Neural cell (in vitro differentiated cells): ENCODE measurements around the gene PTPRT. TPM values are rescaled to one million over a fixed set of nuclear protein-coding genes. Genes with fewer than 3 reads are reported as not detected.

Experiments used
- H2AFZ ChIP-seq: fragments of 200-600, 300-800 bp; sonication (generic), shearing (Covaris generic); 2 replicates; pipeline ENCODE4 v1.6.0; 2014; ENCODE audit warnings: low read depth, mild to moderate bottlenecking, antibody characterized with exemption, low read length, moderate library complexity
- H3F3A ChIP-seq: fragments of 200-600 bp; shearing (Covaris generic); 2 replicates; pipeline ENCODE4 v1.6.1; 2016; ENCODE audit warnings: mild to moderate bottlenecking, moderate library complexity, mixed read lengths, antibody characterized with exemption, low read length; ENCODE audit not compliant: insufficient read depth, poor library complexity, severe bottlenecking
- H3K27ac ChIP-seq: fragments of 200-600, 300-800 bp; sonication (generic), shearing (Covaris generic); 2 replicates; pipeline ENCODE4 v1.5.1; 2014; ENCODE audit warnings: mild to moderate bottlenecking, low read length, moderate library complexity
- H3K27me3 ChIP-seq: fragments of 300-800, 200-600 bp; sonication (generic), shearing (Covaris generic); 2 replicates; pipeline ENCODE4 v1.6.0; 2014; ENCODE audit warnings: mild to moderate bottlenecking, low read depth, low read length, moderate library complexity; ENCODE audit not compliant: insufficient read depth
- H3K36me3 ChIP-seq: fragments of 300-800, 200-600 bp; sonication (generic), shearing (Covaris generic); 2 replicates; pipeline ENCODE4 v1.5.1; 2014; ENCODE audit warnings: mild to moderate bottlenecking, antibody characterized with exemption, low read length, moderate library complexity; ENCODE audit not compliant: insufficient read depth
- H3K4me2 ChIP-seq: fragments of 300-800, 200-600 bp; sonication (generic), shearing (Covaris generic); 2 replicates; pipeline ENCODE4 v1.6.0; 2014; ENCODE audit warnings: mild to moderate bottlenecking, low read length
- H3K4me3 ChIP-seq: fragments of 300-800, 200-600 bp; sonication (generic), shearing (Covaris generic); 2 replicates; pipeline ENCODE4 v1.5.1; 2014; ENCODE audit warnings: mild to moderate bottlenecking, low read length, moderate library complexity
- H3K79me2 ChIP-seq: fragments of 200-600 bp; shearing (Covaris generic); replicated peaks from 2 replicates; pipeline ENCODE4 v1.6.0; 2014; ENCODE audit warnings: mild to moderate bottlenecking, low read length, moderate library complexity; ENCODE audit not compliant: insufficient read depth
- H3K9ac ChIP-seq: fragments of 300-800, 200-600 bp; sonication (generic), shearing (Covaris generic); 2 replicates; pipeline ENCODE4 v1.6.1; 2016; ENCODE audit warnings: mild to moderate bottlenecking, low read length, mixed read lengths
- H3K9me2 ChIP-seq: fragments of 200-600 bp; shearing (Covaris generic); 2 replicates; pipeline ENCODE4 v1.6.1; 2016; ENCODE audit warnings: mild to moderate bottlenecking, low read length, mixed read lengths; ENCODE audit not compliant: insufficient read depth
- H3K9me3 ChIP-seq: fragments of 200-600, 300-800 bp; sonication (generic), shearing (Covaris generic); 2 replicates; pipeline ENCODE4 v1.6.1; 2016; ENCODE audit warnings: mild to moderate bottlenecking, mixed run types, low read length, moderate library complexity, mixed read lengths
- H4K20me1 ChIP-seq: fragments of 200-600 bp; shearing (Covaris generic); 2 replicates; pipeline ENCODE4 v1.6.1; 2016; ENCODE audit warnings: mild to moderate bottlenecking, mixed run types; ENCODE audit not compliant: insufficient read depth
- EP300 ChIP-seq: fragments of 450-650 bp; conservative IDR thresholded peaks from 2 replicates; pipeline ENCODE4 v1.6.1; 2014; ENCODE audit warnings: antibody characterized with exemption, mild to moderate bottlenecking, moderate library complexity; ENCODE audit not compliant: poor library complexity, severe bottlenecking
- EZH2 ChIP-seq: fragments of 200-600, 300-800 bp; shearing (Covaris generic), sonication (generic); IDR thresholded peaks from 2 replicates; pipeline ENCODE4 v1.6.1; 2014; ENCODE audit warnings: antibody characterized with exemption, low read length, borderline replicate concordance, mild to moderate bottlenecking; ENCODE audit not compliant: insufficient read depth, poor library complexity, severe bottlenecking
- MXI1 ChIP-seq: fragments of 450-650 bp; conservative IDR thresholded peaks from 2 replicates; pipeline ENCODE4 v1.6.1; 2014; ENCODE audit warnings: antibody characterized with exemption, mild to moderate bottlenecking; ENCODE audit not compliant: poor library complexity, severe bottlenecking
- POLR2AphosphoS5 ChIP-seq: IDR thresholded peaks from 2 replicates; pipeline ENCODE4 v1.6.1; 2012
- RAD21 ChIP-seq: fragments of 450-650 bp; conservative IDR thresholded peaks from 2 replicates; pipeline ENCODE4 v1.6.1; 2014; ENCODE audit warnings: antibody characterized with exemption, mild to moderate bottlenecking, moderate library complexity
- SMC3 ChIP-seq: fragments of 450-650 bp; conservative IDR thresholded peaks from 2 replicates; pipeline ENCODE4 v1.6.1; 2014; ENCODE audit warnings: antibody characterized with exemption, mild to moderate bottlenecking, moderate library complexity; ENCODE audit not compliant: poor library complexity
- TAF1 ChIP-seq: IDR thresholded peaks from 2 replicates; pipeline ENCODE4 v1.6.1; 2012; ENCODE audit warnings: low read depth
- polyA plus RNA-seq: library from polyadenylated mRNA; depleted of rRNA; stranded (reverse); fragments of >200 nt; gene quantifications from 2 replicates; pipeline ENCODE4 v1.2.3, GENCODE V29; 2014
- TF ChIP-seq, protein P1 (sequence below): fragments of 450-650 bp; IDR thresholded peaks from 2 replicates; pipeline ENCODE4 v1.5.1; 2014; ENCODE audit warnings: antibody characterized with exemption, mild to moderate bottlenecking, moderate library complexity; ENCODE audit not compliant: poor library complexity, severe bottlenecking
- TF ChIP-seq, protein P2 (sequence below): IDR thresholded peaks from 2 replicates; pipeline ENCODE4 v1.6.1; 2012; ENCODE audit warnings: borderline replicate concordance

The PTPRT gene
- polyA plus RNA-seq, 1 donor from 2014 or later: 9.2 TPM

DNA sequence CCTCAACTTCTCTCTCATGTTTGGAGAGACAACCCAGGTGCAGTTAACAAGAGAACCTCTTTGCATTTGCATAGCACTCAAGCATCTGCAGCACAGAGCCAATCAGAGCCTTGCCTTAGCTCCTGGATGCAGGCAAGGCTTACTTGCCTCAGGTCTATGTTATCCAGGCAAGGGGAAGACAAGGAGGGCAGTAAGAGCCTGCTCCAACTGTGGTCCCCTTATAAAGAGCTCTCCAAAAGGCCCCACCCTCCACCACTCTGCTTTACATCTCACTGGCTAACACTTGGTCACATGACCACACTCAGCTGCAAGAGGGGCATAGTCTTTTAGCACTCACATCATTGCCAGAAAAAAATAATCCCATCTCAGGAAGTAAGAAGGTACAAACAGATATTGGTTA lies 540.0 kb downstream of the PTPRT start:
- no peak overlapping the region for H3K4me2 ChIP-seq
- H3K4me3 ChIP-seq: peak overlapping the region; percentile 31
- no peaks in the 10 kb centered on the region for H3F3A ChIP-seq
- H3K36me3 ChIP-seq: no peaks in the 10 kb centered on the region
- no peaks in the 10 kb centered on the region for H3K27me3 ChIP-seq
- peak overlapping the region; percentile 40 for H3K27ac ChIP-seq
- no peaks in the 10 kb centered on the region for H3K79me2 ChIP-seq
- no peak overlapping the region for H3K9ac ChIP-seq
- TF ChIP-seq, protein P1, sequence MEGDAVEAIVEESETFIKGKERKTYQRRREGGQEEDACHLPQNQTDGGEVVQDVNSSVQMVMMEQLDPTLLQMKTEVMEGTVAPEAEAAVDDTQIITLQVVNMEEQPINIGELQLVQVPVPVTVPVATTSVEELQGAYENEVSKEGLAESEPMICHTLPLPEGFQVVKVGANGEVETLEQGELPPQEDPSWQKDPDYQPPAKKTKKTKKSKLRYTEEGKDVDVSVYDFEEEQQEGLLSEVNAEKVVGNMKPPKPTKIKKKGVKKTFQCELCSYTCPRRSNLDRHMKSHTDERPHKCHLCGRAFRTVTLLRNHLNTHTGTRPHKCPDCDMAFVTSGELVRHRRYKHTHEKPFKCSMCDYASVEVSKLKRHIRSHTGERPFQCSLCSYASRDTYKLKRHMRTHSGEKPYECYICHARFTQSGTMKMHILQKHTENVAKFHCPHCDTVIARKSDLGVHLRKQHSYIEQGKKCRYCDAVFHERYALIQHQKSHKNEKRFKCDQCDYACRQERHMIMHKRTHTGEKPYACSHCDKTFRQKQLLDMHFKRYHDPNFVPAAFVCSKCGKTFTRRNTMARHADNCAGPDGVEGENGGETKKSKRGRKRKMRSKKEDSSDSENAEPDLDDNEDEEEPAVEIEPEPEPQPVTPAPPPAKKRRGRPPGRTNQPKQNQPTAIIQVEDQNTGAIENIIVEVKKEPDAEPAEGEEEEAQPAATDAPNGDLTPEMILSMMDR: no peak
- TF ChIP-seq MXI1: no peak
- no peak for TF ChIP-seq POLR2AphosphoS5
- TF ChIP-seq SMC3: no peak
- no peak for TF ChIP-seq EZH2
- no peak for TF ChIP-seq TAF1
- TF ChIP-seq, protein P2, sequence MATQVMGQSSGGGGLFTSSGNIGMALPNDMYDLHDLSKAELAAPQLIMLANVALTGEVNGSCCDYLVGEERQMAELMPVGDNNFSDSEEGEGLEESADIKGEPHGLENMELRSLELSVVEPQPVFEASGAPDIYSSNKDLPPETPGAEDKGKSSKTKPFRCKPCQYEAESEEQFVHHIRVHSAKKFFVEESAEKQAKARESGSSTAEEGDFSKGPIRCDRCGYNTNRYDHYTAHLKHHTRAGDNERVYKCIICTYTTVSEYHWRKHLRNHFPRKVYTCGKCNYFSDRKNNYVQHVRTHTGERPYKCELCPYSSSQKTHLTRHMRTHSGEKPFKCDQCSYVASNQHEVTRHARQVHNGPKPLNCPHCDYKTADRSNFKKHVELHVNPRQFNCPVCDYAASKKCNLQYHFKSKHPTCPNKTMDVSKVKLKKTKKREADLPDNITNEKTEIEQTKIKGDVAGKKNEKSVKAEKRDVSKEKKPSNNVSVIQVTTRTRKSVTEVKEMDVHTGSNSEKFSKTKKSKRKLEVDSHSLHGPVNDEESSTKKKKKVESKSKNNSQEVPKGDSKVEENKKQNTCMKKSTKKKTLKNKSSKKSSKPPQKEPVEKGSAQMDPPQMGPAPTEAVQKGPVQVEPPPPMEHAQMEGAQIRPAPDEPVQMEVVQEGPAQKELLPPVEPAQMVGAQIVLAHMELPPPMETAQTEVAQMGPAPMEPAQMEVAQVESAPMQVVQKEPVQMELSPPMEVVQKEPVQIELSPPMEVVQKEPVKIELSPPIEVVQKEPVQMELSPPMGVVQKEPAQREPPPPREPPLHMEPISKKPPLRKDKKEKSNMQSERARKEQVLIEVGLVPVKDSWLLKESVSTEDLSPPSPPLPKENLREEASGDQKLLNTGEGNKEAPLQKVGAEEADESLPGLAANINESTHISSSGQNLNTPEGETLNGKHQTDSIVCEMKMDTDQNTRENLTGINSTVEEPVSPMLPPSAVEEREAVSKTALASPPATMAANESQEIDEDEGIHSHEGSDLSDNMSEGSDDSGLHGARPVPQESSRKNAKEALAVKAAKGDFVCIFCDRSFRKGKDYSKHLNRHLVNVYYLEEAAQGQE: no peak
- no peak for TF ChIP-seq EP300
- TF ChIP-seq RAD21: no peak
- H3K9me3 ChIP-seq: no peaks in the 10 kb centered on the region
- no peak overlapping the region for H2AFZ ChIP-seq
- no peaks in the 10 kb centered on the region for H4K20me1 ChIP-seq
- no peaks in the 10 kb centered on the region for H3K9me2 ChIP-seq

DNA sequence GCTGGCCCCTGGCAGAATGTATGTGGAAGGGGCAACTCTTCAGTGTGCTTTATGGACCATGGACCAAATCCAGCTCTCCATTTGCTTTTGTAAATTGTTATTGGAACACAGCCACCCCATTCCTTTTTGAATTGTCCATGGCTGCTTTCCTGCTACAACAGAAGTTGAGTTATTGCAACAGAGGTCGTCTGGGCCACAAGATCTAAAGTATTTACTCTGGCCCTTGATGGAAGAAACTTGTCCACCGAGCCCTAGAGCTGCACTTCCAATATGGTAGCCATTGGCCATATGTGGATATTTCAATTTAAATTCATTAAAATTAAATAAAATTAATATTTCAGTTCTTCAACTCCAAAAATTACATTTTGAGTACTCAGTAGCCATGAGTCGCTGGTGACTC lies 543.5 kb downstream of the PTPRT start:
- no peaks in the 10 kb centered on the region for H3K79me2 ChIP-seq
- no peaks in the 10 kb centered on the region for H3K9me3 ChIP-seq
- H3K9me2 ChIP-seq: no peaks in the 10 kb centered on the region
- H3K9ac ChIP-seq: no peak overlapping the region
- H2AFZ ChIP-seq: no peak overlapping the region
- no peak overlapping the region for H3K4me2 ChIP-seq
- TF ChIP-seq TAF1 (no peak), RAD21 (no peak)
- TF ChIP-seq, protein P2: no peak
- H3K27ac ChIP-seq: no peak overlapping the region
- no peaks in the 10 kb centered on the region for H3K36me3 ChIP-seq
- H3F3A ChIP-seq: no peaks in the 10 kb centered on the region
- no peaks in the 10 kb centered on the region for H4K20me1 ChIP-seq
- H3K4me3 ChIP-seq: no peak overlapping the region
- H3K27me3 ChIP-seq: no peaks in the 10 kb centered on the region
